Mesenchymal stem cell (in vitro differentiated cells and primary cell): ENCODE measurements around the gene SMARCC1.
A peak's percentile ranks its signal among the peaks of the same experiment; 100 is the strongest.

ENCODE experiments used
- DNase-seq: peaks from one replicate; pipeline ENCODE4 v3.0.0-alpha.2; 2013
- H2AFZ ChIP-seq: one replicate; pipeline ENCODE4 v1.6.1; 2013; ENCODE audit warnings: low read depth, mild to moderate bottlenecking, control low read depth, inconsistent platforms, low read length, moderate library complexity
- H2AK5ac ChIP-seq: 2 replicates; pipeline ENCODE4 v1.6.1; 2013; ENCODE audit warnings: low read length, moderate library complexity, mild to moderate bottlenecking, inconsistent platforms; ENCODE audit not compliant: severe bottlenecking
- H2BK120ac ChIP-seq: one replicate; pipeline ENCODE4 v1.6.1; 2013; ENCODE audit warnings: low read depth, mild to moderate bottlenecking, inconsistent platforms, low read length, moderate library complexity
- H2BK12ac ChIP-seq, 2 experiments: one replicate each; pipeline ENCODE4 v1.6.1; 2013; ENCODE audit warnings: inconsistent platforms in 2 of 2, low read length in 2 of 2, mild to moderate bottlenecking in 2 of 2, moderate library complexity in 2 of 2, control low read depth in 1 of 2
- H2BK15ac ChIP-seq: one replicate; pipeline ENCODE4 v1.6.1; 2013; ENCODE audit warnings: mild to moderate bottlenecking, low read depth, inconsistent platforms; ENCODE audit not compliant: poor library complexity, severe bottlenecking
- H2BK5ac ChIP-seq: 2 replicates; pipeline ENCODE4 v1.6.1; 2013; ENCODE audit warnings: low read depth, mild to moderate bottlenecking, low read length, control low read depth, inconsistent platforms; ENCODE audit not compliant: poor library complexity, severe bottlenecking
- H3K14ac ChIP-seq, 2 experiments: one replicate each; pipeline ENCODE4 v1.6.1; 2013; ENCODE audit warnings: inconsistent platforms in 2 of 2, low read length in 2 of 2, control low read depth in 1 of 2, mild to moderate bottlenecking in 1 of 2, moderate library complexity in 1 of 2
- H3K18ac ChIP-seq, 2 experiments: one replicate each; pipeline ENCODE4 v1.6.1; 2013; ENCODE audit warnings: inconsistent platforms in 2 of 2, low read length in 2 of 2, control low read depth in 1 of 2, low read depth in 1 of 2, mild to moderate bottlenecking in 1 of 2
- H3K23ac ChIP-seq, 2 experiments: one replicate each; pipeline ENCODE4 v1.6.1; 2013; ENCODE audit warnings: inconsistent platforms in 2 of 2, low read length in 2 of 2, mild to moderate bottlenecking in 2 of 2, moderate library complexity in 2 of 2, control low read depth in 1 of 2
- H3K27ac ChIP-seq: 2 replicates; pipeline ENCODE4 v1.5.1; 2013; ENCODE audit warnings: mild to moderate bottlenecking, moderate library complexity, low read length, control low read depth, inconsistent platforms; ENCODE audit not compliant: poor library complexity, severe bottlenecking
- H3K27me3 ChIP-seq, 2 experiments: 2 replicates each; pipeline versions ENCODE4 v1.6.1 to v1.7.0; 2013; ENCODE audit warnings: low read length in 2 of 2, mild to moderate bottlenecking in 2 of 2, moderate library complexity in 2 of 2, control low read depth in 1 of 2, inconsistent platforms in 1 of 2; ENCODE audit not compliant: control insufficient read depth in 1 of 2, insufficient read depth in 1 of 2
- H3K36me3 ChIP-seq, 2 experiments: 2 replicates each; pipeline versions ENCODE4 v1.6.1 to v1.7.0; 2013; ENCODE audit warnings: low read length in 2 of 2, control low read depth in 1 of 2, inconsistent platforms in 1 of 2, low read depth in 1 of 2, mild to moderate bottlenecking in 1 of 2; ENCODE audit not compliant: insufficient read depth in 2 of 2, control insufficient read depth in 1 of 2
- H3K4ac ChIP-seq, 2 experiments: one replicate each; pipeline ENCODE4 v1.6.1; 2013; ENCODE audit warnings: inconsistent platforms in 2 of 2, low read length in 2 of 2, mild to moderate bottlenecking in 2 of 2, moderate library complexity in 2 of 2, control low read depth in 1 of 2, low read depth in 1 of 2
- H3K4me1 ChIP-seq: 2 replicates; pipeline ENCODE4 v1.6.1; 2013; ENCODE audit warnings: low read depth, low read length, control low read depth; ENCODE audit not compliant: control insufficient read depth, insufficient read depth
- H3K4me2 ChIP-seq: 2 replicates; pipeline ENCODE4 v1.6.1; 2013; ENCODE audit warnings: low read length, mild to moderate bottlenecking, inconsistent platforms; ENCODE audit not compliant: poor library complexity, severe bottlenecking
- H3K4me3 ChIP-seq, 2 experiments: 2 replicates each; pipeline versions ENCODE4 v1.5.1 to v1.7.0; 2013; ENCODE audit warnings: low read length in 2 of 2, mild to moderate bottlenecking in 2 of 2, control low read depth in 1 of 2, low read depth in 1 of 2; ENCODE audit not compliant: insufficient read depth in 1 of 2
- H3K79me1 ChIP-seq: replicated peaks from 2 replicates; pipeline ENCODE4 v1.6.1; 2013; ENCODE audit warnings: mild to moderate bottlenecking, control low read depth, low read length, inconsistent platforms; ENCODE audit not compliant: poor library complexity, severe bottlenecking
- H3K9ac ChIP-seq: 2 replicates; pipeline ENCODE4 v1.7.0; 2013; ENCODE audit warnings: mild to moderate bottlenecking, low read length, moderate library complexity
- H3K9me3 ChIP-seq: 2 replicates; pipeline ENCODE4 v1.7.0; 2013; ENCODE audit warnings: mild to moderate bottlenecking, low read length; ENCODE audit not compliant: control insufficient read depth
- H4K8ac ChIP-seq: one replicate; pipeline ENCODE4 v1.6.1; 2013; ENCODE audit warnings: inconsistent platforms, mild to moderate bottlenecking, low read length, moderate library complexity
- H4K91ac ChIP-seq: one replicate; pipeline ENCODE4 v1.6.1; 2013; ENCODE audit warnings: mild to moderate bottlenecking, low read length, inconsistent platforms
- WGBS: methylation state at CpG from one replicate; pipeline ENCODE4 v1.1.7; 2013; ENCODE audit warnings: mixed read lengths; 5-methylcytosine and 5-hydroxymethylcytosine counted together

Gene SMARCC1

GRCh38 chr3:47824541-47825473, 43.1 kb upstream of the SMARCC1 start:
- peak overlapping the region; percentile 86 for H4K91ac ChIP-seq
- peak; percentile 85 for DNase-seq
- H3K4me2 ChIP-seq, result peak overlapping the region; percentile 98
- H2AK5ac ChIP-seq, result peak overlapping the region; percentile 75
- H3K27ac ChIP-seq, result peak overlapping the region; percentile 23
- H3K9me3 ChIP-seq, result no peaks in the 10 kb centered on the region
- peak overlapping the region; percentile 100 for H4K8ac ChIP-seq
- H3K18ac ChIP-seq, result peak overlapping the region; percentile 78 to 94
- H3K27me3 ChIP-seq, result no peaks in the 10 kb centered on the region
- H2BK15ac ChIP-seq, result peak overlapping the region; percentile 83
- WGBS, result 4% methylated on average over 75 of the region's 77 CpGs
- H3K36me3 ChIP-seq, result peaks cover 27 to 43% of the 10 kb centered on the region in 2 experiments
- no peak overlapping the region for H2BK12ac ChIP-seq
- H2BK5ac ChIP-seq, result peak overlapping the region; percentile 26
- H3K14ac ChIP-seq, result peak overlapping the region in 1 of 2 experiments; percentile 88
- H2BK120ac ChIP-seq, result peak overlapping the region; percentile 85
- H3K79me1 ChIP-seq, result peaks cover 16% of the 10 kb centered on the region
- peak overlapping the region; percentile 96 for H3K9ac ChIP-seq
- peak overlapping the region; percentile 97 to 99 for H3K4me3 ChIP-seq
- peak overlapping the region; percentile 87 to 91 for H3K4ac ChIP-seq
- H3K23ac ChIP-seq, result no peak overlapping the region
- H3K4me1 ChIP-seq, result peaks cover 8% of the 10 kb centered on the region
- peak overlapping the region; percentile 84 for H2AFZ ChIP-seq

DNA sequence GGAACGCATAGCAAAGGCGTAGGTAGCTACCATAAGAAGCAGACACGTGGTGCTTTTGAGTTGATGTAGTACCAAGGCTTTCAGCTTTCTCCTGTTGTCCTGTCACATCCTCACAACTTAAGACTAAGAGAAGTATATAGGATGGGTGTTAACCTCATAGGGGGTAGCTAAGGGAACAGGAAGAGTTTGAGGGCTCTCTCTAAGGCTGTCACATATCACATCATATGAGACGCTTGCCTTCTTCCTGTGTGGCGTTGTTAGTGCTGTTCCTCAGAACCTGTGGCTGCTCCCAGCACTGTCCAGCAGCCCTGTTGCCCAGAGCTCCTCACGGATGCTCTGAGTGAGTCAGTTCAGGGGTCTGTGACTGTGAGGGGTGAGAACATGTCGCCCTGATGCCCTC, 35.9 kb upstream of the SMARCC1 start:
- no peak overlapping the region for H3K14ac ChIP-seq
- no peak overlapping the region for H2BK5ac ChIP-seq
- no peak for DNase-seq
- H3K36me3 ChIP-seq, result peaks cover 34 to 64% of the 10 kb centered on the region in 2 experiments
- H2BK120ac ChIP-seq, result no peak overlapping the region
- H3K9me3 ChIP-seq, result no peaks in the 10 kb centered on the region
- H4K91ac ChIP-seq, result no peak overlapping the region
- no peaks in the 10 kb centered on the region for H3K27me3 ChIP-seq
- H3K4me1 ChIP-seq, result no peaks in the 10 kb centered on the region
- no peak overlapping the region for H2AK5ac ChIP-seq
- WGBS, result 97% methylated on average over 7 of the region's 7 CpGs
- H4K8ac ChIP-seq, result no peak overlapping the region
- no peak overlapping the region for H2BK12ac ChIP-seq
- H2BK15ac ChIP-seq, result no peak overlapping the region
- H3K27ac ChIP-seq, result no peak overlapping the region
- H2AFZ ChIP-seq, result no peak overlapping the region
- H3K4me2 ChIP-seq, result no peak overlapping the region
- H3K4ac ChIP-seq, result no peak overlapping the region
- H3K4me3 ChIP-seq, result no peak overlapping the region
- H3K18ac ChIP-seq, result no peak overlapping the region
- peaks cover 3% of the 10 kb centered on the region for H3K79me1 ChIP-seq
- no peak overlapping the region for H3K9ac ChIP-seq
- no peak overlapping the region for H3K23ac ChIP-seq

GRCh38 chr3:47813551-47814177, 32.0 kb upstream of the SMARCC1 start:
- Histone ChIP-seq H3K9me3 (no peaks in the 10 kb centered on the region), H2BK15ac (no peak overlapping the region), H2BK120ac (no peak overlapping the region), H3K36me3 (peaks cover 39 to 67% of the 10 kb centered on the region in 2 experiments), H3K4me2 (no peak overlapping the region), H3K79me1 (peaks cover 18% of the 10 kb centered on the region), H3K4me1 (no peaks in the 10 kb centered on the region), H2AFZ (no peak overlapping the region), H3K23ac (no peak overlapping the region), H3K4me3 (no peak overlapping the region), H3K27ac (no peak overlapping the region), H4K8ac (no peak overlapping the region), H3K4ac (no peak overlapping the region), H2AK5ac (no peak overlapping the region), H2BK12ac (no peak overlapping the region), H4K91ac (no peak overlapping the region), H3K27me3 (no peaks in the 10 kb centered on the region), H3K14ac (no peak overlapping the region), H2BK5ac (no peak overlapping the region), H3K18ac (no peak overlapping the region), H3K9ac (no peak overlapping the region)
- 91% methylated on average over 5 of the region's 8 CpGs for WGBS
- DNase-seq, result no peak

- no peak overlapping the region for H4K8ac ChIP-seq
- peaks cover 8% of the 10 kb centered on the region for H3K79me1 ChIP-seq
- H3K27ac ChIP-seq, result no peak overlapping the region
- H3K9me3 ChIP-seq, result no peaks in the 10 kb centered on the region
- H3K27me3 ChIP-seq, result no peaks in the 10 kb centered on the region
- H2BK120ac ChIP-seq, result no peak overlapping the region
- H3K14ac ChIP-seq, result no peak overlapping the region
- H2BK12ac ChIP-seq, result no peak overlapping the region
- H4K91ac ChIP-seq, result no peak overlapping the region
- 100% methylated on average over 1 of the region's 1 CpG for WGBS
- DNase-seq, result no peak
- peaks cover 3% of the 10 kb centered on the region for H3K4me1 ChIP-seq
- no peak overlapping the region for H3K4ac ChIP-seq
- no peak overlapping the region for H2AK5ac ChIP-seq
- H3K23ac ChIP-seq, result no peak overlapping the region
- H3K36me3 ChIP-seq, result peaks cover 14 to 21% of the 10 kb centered on the region in 2 experiments
- H2AFZ ChIP-seq, result no peak overlapping the region
- H2BK5ac ChIP-seq, result no peak overlapping the region
- H3K18ac ChIP-seq, result no peak overlapping the region
- no peak overlapping the region for H2BK15ac ChIP-seq
- no peak overlapping the region for H3K4me2 ChIP-seq
- peak overlapping the region in 1 of 2 experiments; percentile 99 for H3K4me3 ChIP-seq
- no peak overlapping the region for H3K9ac ChIP-seq
Observed at GRCh38 chr3:47804577-47804976, 22.9 kb upstream of the SMARCC1 start.
